Choroid plexus epithelial cell (primary cell): Measurements from ENCODE around the gene PRODH2.

Source experiments
- DNase-seq: peaks from one replicate; pipeline ENCODE4 v3.0.0-alpha.2; 2010; ENCODE audit warnings: low read depth
- H3K4me3 ChIP-seq: 2 replicates; pipeline ENCODE4 v1.5.1; 2011; ENCODE audit warnings: low read depth, mild to moderate bottlenecking, control low read depth, low read length, moderate library complexity
- CTCF ChIP-seq: conservative IDR thresholded peaks from 2 replicates; pipeline ENCODE4 v1.5.1; 2011; ENCODE audit warnings: low read depth, mild to moderate bottlenecking, control low read depth, inconsistent platforms, low read length, moderate library complexity

Gene PRODH2

GRCh38 chr19:35812220-35813042 lies at the start of gene PRODH2:
TSS of gene PRODH2 (minus strand) at chr19:35812845. CDS start at chr19:35812805, 40 bp downstream.
- H3K4me3 ChIP-seq, result no peak within 1 kb of the TSS
- DNase-seq, result no peak
- TF ChIP-seq CTCF, result no peak

GRCh38 chr19:35861640-35862160 lies 49.1 kb upstream of the PRODH2 start:
- TF ChIP-seq CTCF, result no peak
- no peak for DNase-seq
- no peak overlapping the region for H3K4me3 ChIP-seq

- TF ChIP-seq CTCF, result no peak
- H3K4me3 ChIP-seq, result no peak overlapping the region
- DNase-seq, result no peak
These were observed 48.4 kb upstream of the PRODH2 start for GRCh38 chr19:35860818-35861639.

GRCh38 chr19:35860436-35860817 lies 47.8 kb upstream of the PRODH2 start:
- DNase-seq, result no peak
- no peak for TF ChIP-seq CTCF
- H3K4me3 ChIP-seq, result no peak overlapping the region

GRCh38 chr19:35859414-35859813 lies 46.8 kb upstream of the PRODH2 start:
- no peak for TF ChIP-seq CTCF
- no peak overlapping the region for H3K4me3 ChIP-seq
- no peak for DNase-seq

- no peak for TF ChIP-seq CTCF
- DNase-seq, result no peak
- no peak overlapping the region for H3K4me3 ChIP-seq
These were observed 45.7 kb upstream of the PRODH2 start for GRCh38 chr19:35858311-35858710.
